Neural cell (in vitro differentiated cells): ENCODE results near the gene LAMC2. TPM values are rescaled to one million over a fixed set of nuclear protein-coding genes. Genes with fewer than 3 reads are reported as not detected.

ENCODE experiments used
- H2AFZ ChIP-seq: fragments of 200-600, 300-800 bp; sonication (generic), shearing (Covaris generic); 2 replicates; pipeline ENCODE4 v1.6.0; 2014; ENCODE audit warnings: low read depth, mild to moderate bottlenecking, antibody characterized with exemption, low read length, moderate library complexity
- H3F3A ChIP-seq: fragments of 200-600 bp; shearing (Covaris generic); 2 replicates; pipeline ENCODE4 v1.6.1; 2016; ENCODE audit warnings: mild to moderate bottlenecking, moderate library complexity, mixed read lengths, antibody characterized with exemption, low read length; ENCODE audit not compliant: insufficient read depth, poor library complexity, severe bottlenecking
- H3K27ac ChIP-seq: fragments of 200-600, 300-800 bp; sonication (generic), shearing (Covaris generic); 2 replicates; pipeline ENCODE4 v1.5.1; 2014; ENCODE audit warnings: mild to moderate bottlenecking, low read length, moderate library complexity
- H3K27me3 ChIP-seq: fragments of 300-800, 200-600 bp; sonication (generic), shearing (Covaris generic); 2 replicates; pipeline ENCODE4 v1.6.0; 2014; ENCODE audit warnings: mild to moderate bottlenecking, low read depth, low read length, moderate library complexity; ENCODE audit not compliant: insufficient read depth
- H3K36me3 ChIP-seq: fragments of 300-800, 200-600 bp; sonication (generic), shearing (Covaris generic); 2 replicates; pipeline ENCODE4 v1.5.1; 2014; ENCODE audit warnings: mild to moderate bottlenecking, antibody characterized with exemption, low read length, moderate library complexity; ENCODE audit not compliant: insufficient read depth
- H3K4me2 ChIP-seq: fragments of 300-800, 200-600 bp; sonication (generic), shearing (Covaris generic); 2 replicates; pipeline ENCODE4 v1.6.0; 2014; ENCODE audit warnings: mild to moderate bottlenecking, low read length
- H3K4me3 ChIP-seq: fragments of 300-800, 200-600 bp; sonication (generic), shearing (Covaris generic); 2 replicates; pipeline ENCODE4 v1.5.1; 2014; ENCODE audit warnings: mild to moderate bottlenecking, low read length, moderate library complexity
- H3K79me2 ChIP-seq: fragments of 200-600 bp; shearing (Covaris generic); replicated peaks from 2 replicates; pipeline ENCODE4 v1.6.0; 2014; ENCODE audit warnings: mild to moderate bottlenecking, low read length, moderate library complexity; ENCODE audit not compliant: insufficient read depth
- H3K9ac ChIP-seq: fragments of 300-800, 200-600 bp; sonication (generic), shearing (Covaris generic); 2 replicates; pipeline ENCODE4 v1.6.1; 2016; ENCODE audit warnings: mild to moderate bottlenecking, low read length, mixed read lengths
- H3K9me2 ChIP-seq: fragments of 200-600 bp; shearing (Covaris generic); 2 replicates; pipeline ENCODE4 v1.6.1; 2016; ENCODE audit warnings: mild to moderate bottlenecking, low read length, mixed read lengths; ENCODE audit not compliant: insufficient read depth
- H3K9me3 ChIP-seq: fragments of 200-600, 300-800 bp; sonication (generic), shearing (Covaris generic); 2 replicates; pipeline ENCODE4 v1.6.1; 2016; ENCODE audit warnings: mild to moderate bottlenecking, mixed run types, low read length, moderate library complexity, mixed read lengths
- H4K20me1 ChIP-seq: fragments of 200-600 bp; shearing (Covaris generic); 2 replicates; pipeline ENCODE4 v1.6.1; 2016; ENCODE audit warnings: mild to moderate bottlenecking, mixed run types; ENCODE audit not compliant: insufficient read depth
- EZH2 ChIP-seq: fragments of 200-600, 300-800 bp; shearing (Covaris generic), sonication (generic); IDR thresholded peaks from 2 replicates; pipeline ENCODE4 v1.6.1; 2014; ENCODE audit warnings: antibody characterized with exemption, low read length, borderline replicate concordance, mild to moderate bottlenecking; ENCODE audit not compliant: insufficient read depth, poor library complexity, severe bottlenecking
- MXI1 ChIP-seq: fragments of 450-650 bp; conservative IDR thresholded peaks from 2 replicates; pipeline ENCODE4 v1.6.1; 2014; ENCODE audit warnings: antibody characterized with exemption, mild to moderate bottlenecking; ENCODE audit not compliant: poor library complexity, severe bottlenecking
- POLR2AphosphoS5 ChIP-seq: IDR thresholded peaks from 2 replicates; pipeline ENCODE4 v1.6.1; 2012
- RAD21 ChIP-seq: fragments of 450-650 bp; conservative IDR thresholded peaks from 2 replicates; pipeline ENCODE4 v1.6.1; 2014; ENCODE audit warnings: antibody characterized with exemption, mild to moderate bottlenecking, moderate library complexity
- REST ChIP-seq: IDR thresholded peaks from 2 replicates; pipeline ENCODE4 v1.6.1; 2012; ENCODE audit warnings: borderline replicate concordance
- SMC3 ChIP-seq: fragments of 450-650 bp; conservative IDR thresholded peaks from 2 replicates; pipeline ENCODE4 v1.6.1; 2014; ENCODE audit warnings: antibody characterized with exemption, mild to moderate bottlenecking, moderate library complexity; ENCODE audit not compliant: poor library complexity
- TAF1 ChIP-seq: IDR thresholded peaks from 2 replicates; pipeline ENCODE4 v1.6.1; 2012; ENCODE audit warnings: low read depth
- polyA plus RNA-seq: library from polyadenylated mRNA; depleted of rRNA; stranded (reverse); fragments of >200 nt; gene quantifications from 2 replicates; pipeline ENCODE4 v1.2.3, GENCODE V29; 2014

The LAMC2 gene
- polyA plus RNA-seq, 1 donor from 2014 or later: 0.67 TPM

GRCh38 chr1:183243161-183244050, 57.3 kb downstream of the LAMC2 start:
- H3K79me2 ChIP-seq: no peaks in the 10 kb centered on the region
- H3K9me3 ChIP-seq: no peaks in the 10 kb centered on the region
- H3K9ac ChIP-seq: no peak overlapping the region
- H3K4me3 ChIP-seq: no peak overlapping the region
- H3K9me2 ChIP-seq: no peaks in the 10 kb centered on the region
- H4K20me1 ChIP-seq: no peaks in the 10 kb centered on the region
- no peak overlapping the region for H3K27ac ChIP-seq
- no peaks in the 10 kb centered on the region for H3K36me3 ChIP-seq
- no peak for TF ChIP-seq SMC3
- TF ChIP-seq EZH2: no peak
- H3F3A ChIP-seq: no peaks in the 10 kb centered on the region
- no peaks in the 10 kb centered on the region for H3K27me3 ChIP-seq
- no peak overlapping the region for H2AFZ ChIP-seq
- H3K4me2 ChIP-seq: no peak overlapping the region

DNA sequence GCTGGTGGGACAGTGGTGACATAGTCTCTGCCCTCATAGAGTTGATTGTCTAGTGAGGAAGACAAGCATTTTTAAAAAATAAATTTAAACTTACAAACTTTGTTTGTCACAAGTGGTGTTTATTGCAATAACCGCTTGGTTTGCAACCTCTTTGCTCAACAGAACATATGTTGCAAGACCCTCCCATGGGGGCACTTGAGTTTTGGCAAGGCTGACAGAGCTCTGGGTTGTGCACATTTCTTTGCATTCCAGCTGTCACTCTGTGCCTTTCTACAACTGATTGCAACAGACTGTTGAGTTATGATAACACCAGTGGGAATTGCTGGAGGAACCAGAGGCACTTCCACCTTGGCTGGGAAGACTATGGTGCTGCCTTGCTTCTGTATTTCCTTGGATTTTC, 58.4 kb downstream of the LAMC2 start:
- no peaks in the 10 kb centered on the region for H3F3A ChIP-seq
- no peaks in the 10 kb centered on the region for H4K20me1 ChIP-seq
- no peak overlapping the region for H2AFZ ChIP-seq
- H3K9me2 ChIP-seq: no peaks in the 10 kb centered on the region
- no peak overlapping the region for H3K9ac ChIP-seq
- TF ChIP-seq RAD21 (no peak), TAF1 (no peak), REST (no peak), MXI1 (no peak), POLR2AphosphoS5 (no peak)
- no peak overlapping the region for H3K4me3 ChIP-seq
- H3K9me3 ChIP-seq: no peaks in the 10 kb centered on the region
- no peaks in the 10 kb centered on the region for H3K36me3 ChIP-seq
- no peak overlapping the region for H3K4me2 ChIP-seq
- no peaks in the 10 kb centered on the region for H3K79me2 ChIP-seq
- H3K27me3 ChIP-seq: no peaks in the 10 kb centered on the region
- no peak overlapping the region for H3K27ac ChIP-seq

DNA sequence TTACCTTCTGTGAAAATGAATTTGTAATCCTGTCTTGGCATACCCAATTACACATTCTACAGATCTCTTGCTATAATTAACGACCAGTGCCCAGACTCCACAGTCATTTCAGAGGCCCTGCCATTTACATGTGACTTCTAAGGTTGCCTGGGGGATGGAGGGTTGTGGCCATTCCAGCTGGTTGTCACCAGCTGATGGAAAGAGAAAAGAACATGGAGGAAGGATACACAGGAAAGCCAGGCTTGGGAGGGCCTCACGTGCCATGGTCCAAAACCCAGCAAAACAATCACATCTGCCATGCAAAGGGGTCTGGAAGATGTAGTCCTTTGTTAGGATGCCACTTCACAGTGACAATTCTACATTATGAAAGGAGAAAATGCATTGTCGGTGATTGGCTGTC, 59.3 kb downstream of the LAMC2 start:
- Histone ChIP-seq H3K27me3 (no peaks in the 10 kb centered on the region), H3K79me2 (no peaks in the 10 kb centered on the region), H3K4me3 (no peak overlapping the region), H4K20me1 (no peaks in the 10 kb centered on the region), H3K9me2 (no peaks in the 10 kb centered on the region), H3K36me3 (peaks cover 6% of the 10 kb centered on the region), H3K27ac (no peak overlapping the region), H3K9me3 (no peaks in the 10 kb centered on the region), H3K9ac (no peak overlapping the region), H2AFZ (no peak overlapping the region), H3K4me2 (no peak overlapping the region), H3F3A (no peaks in the 10 kb centered on the region)
- no peak for TF ChIP-seq RAD21
